Endodermal cell (in vitro differentiated cells): Measurements from ENCODE around the gene SDK2. TPM values are rescaled to one million over a fixed set of nuclear protein-coding genes. Genes with fewer than 3 reads are reported as not detected.
A peak's percentile ranks its signal among the peaks of the same experiment; 100 is the strongest.

Experiments
- DNase-seq: peaks from one replicate; pipeline ENCODE4 v3.0.0-alpha.2; 2017
- H3K27ac ChIP-seq: 2 replicates; pipeline ENCODE4 v1.5.1; 2013; ENCODE audit warnings: mild to moderate bottlenecking, low read depth, low read length, moderate library complexity
- H3K27me3 ChIP-seq: 2 replicates; pipeline ENCODE4 v1.6.1; 2013; ENCODE audit warnings: mild to moderate bottlenecking, low read length, moderate library complexity; ENCODE audit not compliant: insufficient read depth, control insufficient read depth, poor library complexity, severe bottlenecking
- H3K36me3 ChIP-seq: 2 replicates; pipeline ENCODE4 v1.7.0; 2013; ENCODE audit warnings: mild to moderate bottlenecking, low read length, moderate library complexity; ENCODE audit not compliant: control insufficient read depth, insufficient read depth
- H3K4me1 ChIP-seq: one replicate; pipeline ENCODE4 v1.7.0; 2013; ENCODE audit warnings: low read length; ENCODE audit not compliant: control insufficient read depth, insufficient read depth
- H3K4me3 ChIP-seq: 2 replicates; pipeline ENCODE4 v1.5.1; 2013; ENCODE audit warnings: mild to moderate bottlenecking, low read length, moderate library complexity
- H3K9ac ChIP-seq: 2 replicates; pipeline ENCODE4 v1.6.1; 2013; ENCODE audit warnings: mild to moderate bottlenecking, low read length, moderate library complexity; ENCODE audit not compliant: poor library complexity, severe bottlenecking; ENCODE audit errors: extremely low read depth
- H3K9me3 ChIP-seq: 2 replicates; pipeline ENCODE4 v1.6.1; 2013; ENCODE audit warnings: mild to moderate bottlenecking, low read length, moderate library complexity; ENCODE audit not compliant: control insufficient read depth
- H3K27ac Mint-ChIP-seq: 2 replicates; pipeline ENCODE4 v1.8.0; 2020; ENCODE audit warnings: mixed read lengths
- H3K27me3 Mint-ChIP-seq: 2 replicates; pipeline ENCODE4 v1.8.0; 2021; ENCODE audit warnings: mild to moderate bottlenecking, mixed read lengths; ENCODE audit not compliant: insufficient read depth
- H3K36me3 Mint-ChIP-seq: 2 replicates; pipeline ENCODE4 v1.8.0; 2020; ENCODE audit warnings: low read depth, mixed read lengths
- H3K4me1 Mint-ChIP-seq: 2 replicates; pipeline ENCODE4 v1.8.0; 2020; ENCODE audit warnings: mixed read lengths
- H3K4me3 Mint-ChIP-seq: 2 replicates; pipeline ENCODE4 v1.8.0; 2020; ENCODE audit warnings: mild to moderate bottlenecking, moderate library complexity, mixed read lengths
- H3K9me3 Mint-ChIP-seq: 2 replicates; pipeline ENCODE4 v1.8.0; 2020; ENCODE audit warnings: mild to moderate bottlenecking, mixed read lengths
- WGBS, 2 experiments: methylation state at CpG; one replicate each; pipeline versions ENCODE4 v1.1.5 to v1.1.7; 2013; ENCODE audit warnings: missing lambda C conversion rate in 2 of 2, mixed read lengths in 1 of 2; ENCODE audit not compliant: insufficient coverage in 1 of 2, insufficient read length in 1 of 2; 5-methylcytosine and 5-hydroxymethylcytosine counted together
- total RNA-seq, 2 donors: library from RNA; stranded (reverse); fragmentation: NEBNext Ultra II Directional in 1 of 2; extraction: Animal tissue kit (Norgen Biotek cat#: 25700) in 1 of 2; gene quantifications; 2 replicates in 1 of 2; 3 replicates in 1 of 2; pipeline ENCODE4 v1.2.1, GENCODE V29; 2021
- TF ChIP-seq, protein P1 (sequence below): fragments of 200-600 bp; sonication (generic); conservative IDR thresholded peaks from 2 replicates; pipeline ENCODE4 v1.5.0; 2021; ENCODE audit warnings: antibody characterized with exemption, mild to moderate bottlenecking

The SDK2 gene
- total RNA-seq, 2 donors from 2014 or later = 5.9 to 7.0 TPM

DNA sequence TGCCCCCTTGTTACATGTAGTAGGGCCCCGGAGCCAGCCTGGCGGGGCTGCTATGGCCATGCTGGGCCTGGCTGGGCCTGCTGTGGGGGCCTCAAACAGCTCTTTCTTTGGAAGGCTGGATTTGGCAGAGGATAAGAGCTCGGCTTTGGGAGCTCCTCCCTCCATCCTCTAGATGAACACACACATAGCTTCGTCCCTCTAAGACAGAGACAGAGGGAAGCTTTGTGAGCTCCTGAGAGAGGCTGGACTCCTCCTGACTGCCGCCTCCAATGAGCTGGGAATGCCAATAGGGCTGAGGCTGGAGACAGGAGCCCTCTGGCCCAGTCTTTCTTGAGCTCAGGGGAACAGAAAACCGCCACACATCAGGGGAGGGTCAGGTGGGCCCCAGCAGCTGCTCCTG is 295.1 kb downstream of the SDK2 start:
- Mint-ChIP-seq H3K27me3 (no peaks in the 10 kb centered on the region), H3K4me1 (peaks cover 39% of the 10 kb centered on the region), H3K4me3 (no peak overlapping the region), H3K9me3 (no peaks in the 10 kb centered on the region), H3K27ac (peak overlapping the region; percentile 48), H3K36me3 (no peaks in the 10 kb centered on the region)
- Histone ChIP-seq H3K4me1 (peaks cover 20% of the 10 kb centered on the region), H3K27me3 (no peaks in the 10 kb centered on the region), H3K36me3 (no peaks in the 10 kb centered on the region), H3K9ac (no peak overlapping the region), H3K4me3 (no peak overlapping the region), H3K27ac (peak overlapping the region; percentile 42), H3K9me3 (no peaks in the 10 kb centered on the region)
- 75 to 82% methylated on average over 2 to 6 of the region's 6 CpGs for WGBS, 2 experiments
- TF ChIP-seq, protein P1, sequence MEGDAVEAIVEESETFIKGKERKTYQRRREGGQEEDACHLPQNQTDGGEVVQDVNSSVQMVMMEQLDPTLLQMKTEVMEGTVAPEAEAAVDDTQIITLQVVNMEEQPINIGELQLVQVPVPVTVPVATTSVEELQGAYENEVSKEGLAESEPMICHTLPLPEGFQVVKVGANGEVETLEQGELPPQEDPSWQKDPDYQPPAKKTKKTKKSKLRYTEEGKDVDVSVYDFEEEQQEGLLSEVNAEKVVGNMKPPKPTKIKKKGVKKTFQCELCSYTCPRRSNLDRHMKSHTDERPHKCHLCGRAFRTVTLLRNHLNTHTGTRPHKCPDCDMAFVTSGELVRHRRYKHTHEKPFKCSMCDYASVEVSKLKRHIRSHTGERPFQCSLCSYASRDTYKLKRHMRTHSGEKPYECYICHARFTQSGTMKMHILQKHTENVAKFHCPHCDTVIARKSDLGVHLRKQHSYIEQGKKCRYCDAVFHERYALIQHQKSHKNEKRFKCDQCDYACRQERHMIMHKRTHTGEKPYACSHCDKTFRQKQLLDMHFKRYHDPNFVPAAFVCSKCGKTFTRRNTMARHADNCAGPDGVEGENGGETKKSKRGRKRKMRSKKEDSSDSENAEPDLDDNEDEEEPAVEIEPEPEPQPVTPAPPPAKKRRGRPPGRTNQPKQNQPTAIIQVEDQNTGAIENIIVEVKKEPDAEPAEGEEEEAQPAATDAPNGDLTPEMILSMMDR = no peak
- peak; percentile 76 for DNase-seq

DNA sequence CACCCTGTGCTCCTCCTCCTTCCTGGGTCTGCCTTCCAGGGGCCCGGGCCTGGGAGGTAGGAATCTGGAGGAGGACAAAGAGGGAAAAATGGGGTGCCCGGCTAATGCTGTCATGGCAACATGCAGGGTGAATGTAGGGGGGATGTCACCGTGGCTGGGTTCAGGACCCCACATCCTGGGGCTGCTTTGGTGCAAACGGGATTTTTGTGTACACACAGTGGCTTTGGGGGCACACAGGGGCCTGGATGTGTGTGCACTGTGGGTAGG is 295.5 kb downstream of the SDK2 start:
- Mint-ChIP-seq H3K36me3 (no peaks in the 10 kb centered on the region), H3K4me1 (peaks cover 42% of the 10 kb centered on the region), H3K4me3 (no peak overlapping the region), H3K27me3 (no peaks in the 10 kb centered on the region), H3K27ac (no peak overlapping the region), H3K9me3 (no peaks in the 10 kb centered on the region)
- no peak overlapping the region for H3K4me3 ChIP-seq
- no peaks in the 10 kb centered on the region for H3K27me3 ChIP-seq
- peaks cover 23% of the 10 kb centered on the region for H3K4me1 ChIP-seq
- DNase-seq = no peak
- no peaks in the 10 kb centered on the region for H3K9me3 ChIP-seq
- TF ChIP-seq, protein P1 = no peak
- H3K36me3 ChIP-seq = no peaks in the 10 kb centered on the region
- peak overlapping the region; percentile 42 for H3K27ac ChIP-seq
- WGBS, 2 experiments = 62 to 65% methylated on average over 3 to 4 of the region's 4 CpGs
- no peak overlapping the region for H3K9ac ChIP-seq

- Histone ChIP-seq H3K27ac (peak overlapping the region; percentile 42), H3K4me1 (peaks cover 29% of the 10 kb centered on the region), H3K36me3 (no peaks in the 10 kb centered on the region), H3K9ac (no peak overlapping the region), H3K27me3 (no peaks in the 10 kb centered on the region), H3K4me3 (no peak overlapping the region), H3K9me3 (no peaks in the 10 kb centered on the region)
- DNase-seq = peak; percentile 90
- no peaks in the 10 kb centered on the region for H3K27me3 Mint-ChIP-seq
- no peaks in the 10 kb centered on the region for H3K9me3 Mint-ChIP-seq
- no peaks in the 10 kb centered on the region for H3K36me3 Mint-ChIP-seq
- peak overlapping the region; percentile 49 for H3K27ac Mint-ChIP-seq
- H3K4me3 Mint-ChIP-seq = no peak overlapping the region
- TF ChIP-seq, protein P1 = peak; percentile 76
- 82 to 83% methylated on average over 10 to 19 of the region's 19 CpGs for WGBS, 2 experiments
- H3K4me1 Mint-ChIP-seq = peaks cover 47% of the 10 kb centered on the region
Observed at GRCh38 chr17:73348018-73348828, 296.0 kb downstream of the SDK2 start.
